Left ventricle myocardium inferior (tissue), 1 donor: ENCODE data around the gene ADAMTSL1. TPM values are rescaled to one million over a fixed set of nuclear protein-coding genes. Genes with fewer than 3 reads are reported as not detected.

Source experiments
- DNase-seq: peaks from one replicate; pipeline ENCODE4 v3.0.0-alpha.2; 2020
- H3K27ac ChIP-seq: fragments of 200-600 bp; replicated peaks from 2 replicates; pipeline ENCODE4 v1.8.0; 2021
- H3K27me3 ChIP-seq: fragments of 200-600 bp; 2 replicates; pipeline ENCODE4 v1.8.0; 2021; ENCODE audit warnings: low read depth
- H3K36me3 ChIP-seq: fragments of 200-600 bp; 2 replicates; pipeline ENCODE4 v1.8.0; 2021
- H3K4me1 ChIP-seq: fragments of 200-600 bp; 2 replicates; pipeline ENCODE4 v1.8.0; 2021
- H3K4me3 ChIP-seq: fragments of 200-600 bp; 2 replicates; pipeline ENCODE4 v1.8.0; 2021; ENCODE audit warnings: mild to moderate bottlenecking, moderate library complexity
- H3K9me3 ChIP-seq: fragments of 200-600 bp; replicated peaks from 2 replicates; pipeline ENCODE4 v1.8.0; 2021
- CTCF ChIP-seq: fragments of 200-600 bp; IDR thresholded peaks from 2 replicates; pipeline ENCODE4 v1.8.0; 2021; ENCODE audit warnings: antibody characterized with exemption, mild to moderate bottlenecking, borderline replicate concordance
- intact Hi-C: fragments of 100-400 bp; cut with micrococcal nuclease; formaldehyde crosslinking; loops from one replicate; pipeline ENCODE4 v1.11.0; 2022
- total RNA-seq: library from RNA; stranded (reverse); fragmentation: NEBNext Ultra II Directional; extraction: Animal tissue kit (Norgen Biotek cat#: 25700); gene quantifications from one replicate; pipeline ENCODE4 v1.2.1, GENCODE V29; 2021
- donor health status: DM: no; HTN: yes; CAD: no; lungs with severe emphysema.

The ADAMTSL1 gene
- total RNA-seq, 1 donor from 2014 or later = 1.7 TPM

GRCh38 chr9:18688581-18689565 is 214.9 kb downstream of the ADAMTSL1 start:
- no peaks in the 10 kb centered on the region for H3K36me3 ChIP-seq
- no peaks in the 10 kb centered on the region for H3K27me3 ChIP-seq
- intact Hi-C loops = no loop called here
- no peak for TF ChIP-seq CTCF
- H3K4me1 ChIP-seq = peaks cover 13% of the 10 kb centered on the region
- no peak overlapping the region for H3K27ac ChIP-seq
- H3K9me3 ChIP-seq = peaks cover 2% of the 10 kb centered on the region
- no peak overlapping the region for H3K4me3 ChIP-seq
- DNase-seq = no peak

GRCh38 chr9:18689921-18690320 is 216.0 kb downstream of the ADAMTSL1 start:
- H3K27me3 ChIP-seq = no peaks in the 10 kb centered on the region
- H3K4me3 ChIP-seq = no peak overlapping the region
- intact Hi-C loops = no loop called here
- H3K4me1 ChIP-seq = peaks cover 13% of the 10 kb centered on the region
- DNase-seq = no peak
- TF ChIP-seq CTCF = no peak
- no peak overlapping the region for H3K27ac ChIP-seq
- peaks cover 10% of the 10 kb centered on the region for H3K9me3 ChIP-seq
- no peaks in the 10 kb centered on the region for H3K36me3 ChIP-seq

- no peak overlapping the region for H3K27ac ChIP-seq
- H3K36me3 ChIP-seq = no peaks in the 10 kb centered on the region
- intact Hi-C loops = no loop called here
- H3K9me3 ChIP-seq = peaks cover 25% of the 10 kb centered on the region
- no peaks in the 10 kb centered on the region for H3K27me3 ChIP-seq
- no peak for DNase-seq
- H3K4me1 ChIP-seq = peaks cover 13% of the 10 kb centered on the region
- H3K4me3 ChIP-seq = no peak overlapping the region
- no peak for TF ChIP-seq CTCF
These were observed 218.3 kb downstream of the ADAMTSL1 start for GRCh38 chr9:18692268-18692667.

- TF ChIP-seq CTCF = no peak
- H3K4me1 ChIP-seq = peaks cover 13% of the 10 kb centered on the region
- no peak overlapping the region for H3K27ac ChIP-seq
- intact Hi-C loops = no loop called here
- no peaks in the 10 kb centered on the region for H3K36me3 ChIP-seq
- peaks cover 25% of the 10 kb centered on the region for H3K9me3 ChIP-seq
- no peak overlapping the region for H3K4me3 ChIP-seq
- H3K27me3 ChIP-seq = no peaks in the 10 kb centered on the region
- no peak for DNase-seq
These were observed 219.0 kb downstream of the ADAMTSL1 start for GRCh38 chr9:18692962-18693361.

GRCh38 chr9:18694959-18695668 is 221.2 kb downstream of the ADAMTSL1 start:
- intact Hi-C loops = no loop called here
- Histone ChIP-seq H3K4me3 (no peak overlapping the region), H3K4me1 (peaks cover 13% of the 10 kb centered on the region), H3K36me3 (no peaks in the 10 kb centered on the region), H3K27ac (no peak overlapping the region), H3K9me3 (peaks cover 25% of the 10 kb centered on the region), H3K27me3 (no peaks in the 10 kb centered on the region)
- DNase-seq = no peak
- TF ChIP-seq CTCF = no peak
